ENCODE results near the gene PARD3B.

The PARD3B gene

GRCh38 chr2:204909791-204910190 is 364.5 kb downstream of the PARD3B start:
- DNase-seq = no peak

- DNase-seq = no peak
Observed at GRCh38 chr2:204913312-204913711, 368.0 kb downstream of the PARD3B start.

DNA sequence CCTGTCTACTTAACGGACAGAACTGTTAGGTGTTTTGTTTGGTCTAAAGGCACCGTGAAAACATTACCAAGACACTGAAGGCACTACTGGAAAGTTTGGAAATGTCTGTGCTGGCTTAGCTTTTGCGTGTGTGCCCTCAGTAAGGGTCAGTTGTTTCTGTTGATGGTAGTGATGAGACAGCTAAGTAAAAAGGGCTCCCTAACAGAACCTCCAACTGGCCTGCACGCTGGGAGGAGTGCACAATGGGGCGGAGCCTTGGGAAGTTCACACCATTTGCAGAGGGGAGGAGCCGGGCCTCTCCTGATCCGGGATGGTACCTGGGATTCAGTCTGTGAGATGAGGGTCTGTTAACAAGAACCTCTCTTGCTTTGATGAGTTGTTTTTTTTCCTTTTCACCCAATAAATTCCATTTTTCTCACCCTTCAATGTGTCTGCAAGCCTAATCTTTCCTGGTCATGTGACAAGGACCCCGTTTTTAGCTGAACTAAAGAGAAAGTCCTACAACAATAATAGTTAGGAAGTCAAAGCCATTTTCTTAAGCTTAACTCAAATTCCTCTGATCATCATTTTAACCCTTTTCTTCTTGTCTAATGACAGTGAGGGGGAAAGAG is 368.7 kb downstream of the PARD3B start:
- DNase-seq = no peak

DNA sequence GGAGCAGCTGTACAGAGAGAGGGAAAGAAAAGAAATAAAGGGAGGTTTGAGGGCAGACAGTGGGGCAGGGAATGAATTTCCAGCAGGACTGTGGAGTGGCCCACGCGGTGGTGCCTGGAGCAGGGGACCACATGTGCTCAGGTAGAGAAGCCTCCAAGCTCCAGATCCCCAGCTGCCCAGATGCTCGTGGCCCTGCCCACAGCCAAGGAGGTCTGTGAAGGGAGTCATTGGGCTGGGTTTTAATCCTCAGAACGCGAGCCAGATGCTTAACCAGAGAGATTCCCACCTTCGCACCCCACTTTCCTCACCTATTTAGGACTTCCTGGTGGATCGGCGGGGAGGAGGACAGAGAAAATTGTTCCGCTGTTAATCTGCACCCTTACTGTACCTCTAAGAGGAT is 369.4 kb downstream of the PARD3B start:
- DNase-seq = no peak

DNA sequence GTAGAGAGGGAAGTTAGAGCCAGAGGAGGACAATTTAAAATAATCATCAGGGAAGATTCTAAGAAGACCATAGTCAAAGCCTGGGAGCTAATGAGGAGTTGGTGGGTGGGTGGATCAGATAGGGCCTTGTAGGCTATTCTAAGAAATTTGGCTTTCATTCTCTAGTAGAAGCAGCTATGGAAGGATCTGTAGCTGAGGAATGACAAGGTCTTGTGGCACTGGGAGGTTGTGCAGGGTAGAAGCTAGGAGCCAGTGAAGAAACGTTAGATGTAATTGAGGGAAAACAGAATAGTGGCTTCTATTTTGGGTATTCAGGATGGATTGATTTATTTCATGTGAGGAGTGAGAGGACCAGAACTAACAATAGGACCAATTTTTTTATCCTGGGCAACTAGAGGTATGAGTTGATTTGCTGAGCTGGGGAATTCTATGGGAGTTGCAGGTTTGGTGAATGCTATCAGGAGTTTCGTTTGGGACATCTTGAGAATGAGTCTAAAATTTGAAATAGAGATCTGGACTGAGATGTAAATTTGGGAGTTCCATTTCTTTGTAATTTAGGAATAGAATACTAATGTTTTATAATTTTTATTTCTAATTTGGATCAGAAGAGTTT is 371.9 kb downstream of the PARD3B start:
- no peak for DNase-seq

GRCh38 chr2:204920776-204921175 is 375.5 kb downstream of the PARD3B start:
- no peak for DNase-seq

DNA sequence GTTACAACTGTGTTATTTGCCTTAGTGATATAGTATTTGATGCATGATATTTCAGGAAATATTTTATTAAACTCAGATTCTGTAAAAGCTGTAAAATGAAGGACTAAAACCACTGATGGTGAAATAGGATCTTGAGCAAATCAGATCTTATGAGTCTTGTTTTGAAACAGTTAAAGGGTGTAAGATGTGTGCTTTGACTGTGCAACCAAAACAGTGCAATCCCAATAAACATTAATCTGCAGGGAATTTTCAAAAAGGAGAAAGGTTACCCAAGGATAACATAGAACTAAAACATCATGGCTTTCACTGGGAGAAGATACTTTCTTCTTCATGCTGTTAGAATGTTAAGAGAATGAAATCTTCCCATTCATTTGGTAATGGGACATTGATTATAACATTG is 378.7 kb downstream of the PARD3B start:
- no peak for DNase-seq

DNA sequence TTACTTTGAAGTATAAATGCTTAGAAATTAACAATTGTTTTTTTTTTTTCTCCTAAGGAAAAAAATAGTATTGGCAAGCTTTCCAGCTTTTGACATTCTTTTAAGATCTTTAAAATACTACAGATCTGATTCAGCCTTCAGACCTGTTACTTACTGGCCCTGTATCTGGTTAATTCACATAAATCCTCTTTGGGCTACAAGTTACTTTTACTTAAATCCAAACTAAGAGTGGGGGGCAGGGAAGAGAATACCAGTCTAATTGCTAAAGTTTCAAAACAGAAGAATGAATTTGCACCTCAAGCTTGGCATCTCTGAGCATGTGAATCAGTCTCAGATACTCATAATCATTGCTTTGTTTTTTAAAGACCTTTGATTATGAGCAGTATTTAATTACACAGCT is 386.3 kb downstream of the PARD3B start:
- no peak for DNase-seq

GRCh38 chr2:204933735-204934374 is 388.6 kb downstream of the PARD3B start:
- DNase-seq = no peak

- DNase-seq = no peak
Observed at GRCh38 chr2:204944927-204945326, 399.7 kb downstream of the PARD3B start.

DNA sequence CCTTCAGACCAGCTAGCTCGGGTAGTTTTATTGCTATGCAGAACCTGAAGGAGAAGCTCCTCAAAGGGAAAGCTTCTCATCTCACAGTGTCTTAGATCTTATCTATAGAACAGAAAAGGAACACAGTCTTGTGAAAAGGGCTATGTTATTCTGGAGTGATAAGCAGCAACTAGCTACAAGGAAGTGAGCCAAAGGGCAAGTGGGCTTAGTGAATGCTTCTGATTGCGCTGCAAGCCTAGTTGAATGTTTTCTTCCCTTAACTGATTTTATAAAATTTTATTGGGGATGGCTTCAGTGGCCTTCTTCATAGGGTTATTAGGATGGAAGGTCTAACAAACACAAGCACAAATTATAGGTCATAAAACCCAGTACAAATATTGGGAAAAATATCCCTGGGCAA is 400.1 kb downstream of the PARD3B start:
- DNase-seq = no peak

- no peak for DNase-seq
Observed at GRCh38 chr2:204946892-204947291, 401.6 kb downstream of the PARD3B start.

DNA sequence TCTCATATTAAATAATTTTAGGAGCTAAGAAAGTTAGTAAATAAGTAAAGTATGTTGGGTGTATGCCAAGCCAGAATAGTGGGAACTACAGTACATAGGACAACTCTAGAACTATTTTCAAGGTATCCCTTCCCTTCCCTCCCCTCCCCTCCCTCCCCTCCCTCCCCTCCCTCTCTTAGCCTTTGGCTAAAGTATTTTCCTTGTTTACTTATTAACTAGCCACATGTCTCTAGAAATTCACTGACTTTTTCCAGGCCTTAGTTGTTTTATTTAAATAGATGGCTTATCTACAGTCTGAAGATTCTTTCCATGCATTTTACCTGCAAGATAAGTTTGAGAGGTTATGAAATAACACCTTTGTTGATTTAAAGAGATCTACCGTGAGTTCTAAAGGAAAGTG is 402.1 kb downstream of the PARD3B start:
- no peak for DNase-seq

GRCh38 chr2:204948024-204948763 is 402.9 kb downstream of the PARD3B start:
- DNase-seq = no peak

- no peak for DNase-seq
Observed at GRCh38 chr2:204948822-204949221, 403.5 kb downstream of the PARD3B start.

DNA sequence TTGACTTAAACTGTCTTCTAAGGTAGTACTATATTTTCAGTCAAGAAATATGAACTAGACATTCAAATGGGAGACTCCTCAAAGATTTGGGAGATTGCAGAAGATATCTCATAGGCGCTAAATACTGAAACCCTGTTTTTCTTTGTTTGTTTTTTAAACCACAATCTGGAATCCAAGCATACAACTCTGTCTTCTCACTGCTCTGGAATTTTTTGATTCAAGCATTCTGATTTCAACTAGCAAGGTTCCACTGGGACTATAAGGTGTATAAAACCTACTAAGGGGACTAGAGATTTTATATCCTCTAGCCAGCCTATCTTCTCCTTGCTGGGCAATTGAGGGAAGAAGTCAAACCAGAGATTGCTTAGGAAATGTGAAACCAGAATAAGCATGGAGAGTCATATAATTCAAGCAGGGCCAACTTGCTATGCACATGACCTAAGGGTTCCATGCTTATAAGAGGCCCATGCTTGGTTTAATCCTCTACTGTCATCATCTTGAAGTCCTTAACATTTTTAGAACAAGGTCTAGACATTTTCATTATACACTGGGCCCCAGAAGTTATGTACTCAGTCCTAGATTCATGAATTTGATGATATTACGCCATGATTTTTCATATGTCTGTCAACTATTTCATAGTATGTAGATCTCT is 405.5 kb downstream of the PARD3B start:
- no peak for DNase-seq

DNA sequence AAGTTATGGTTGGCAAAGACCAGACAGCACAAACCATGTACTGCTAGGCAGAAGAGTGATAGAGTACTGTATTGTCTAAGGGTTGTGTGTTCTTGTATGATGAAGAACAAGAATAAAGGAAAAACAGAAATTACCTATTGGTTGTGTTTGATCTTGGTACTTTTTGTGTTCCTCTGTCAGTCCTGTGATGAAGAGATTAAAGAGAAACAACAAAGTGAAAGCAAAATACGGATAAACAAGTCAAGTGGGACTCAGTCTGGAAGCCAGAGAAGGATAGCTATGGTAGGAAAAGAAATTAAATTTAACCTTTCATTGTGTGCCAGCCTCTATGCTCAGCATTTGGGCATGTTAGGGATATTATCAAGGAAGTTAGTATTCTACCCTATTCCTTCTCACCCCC is 413.1 kb downstream of the PARD3B start:
- DNase-seq = no peak

- no peak for DNase-seq
Observed at GRCh38 chr2:204964414-204964813, 419.1 kb downstream of the PARD3B start.

DNA sequence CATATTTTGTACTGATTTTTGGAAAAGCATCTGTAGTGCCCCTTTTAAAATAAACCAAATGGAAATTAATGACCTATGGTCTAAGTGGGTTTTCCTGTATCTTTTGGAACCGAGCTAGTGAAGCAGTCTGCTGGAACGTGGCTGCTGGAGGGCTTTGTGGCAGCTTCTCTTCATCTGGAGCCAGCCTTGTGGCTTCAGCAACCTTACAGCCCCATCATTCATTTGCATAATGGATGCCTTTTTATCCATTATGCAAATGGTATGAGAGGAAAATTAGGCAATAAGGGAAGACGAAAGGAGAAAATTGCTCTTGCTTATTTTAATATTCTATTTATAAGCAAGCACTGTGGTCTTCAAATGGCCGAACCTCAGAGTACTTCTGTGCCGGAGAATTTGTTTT is 421.0 kb downstream of the PARD3B start:
- DNase-seq = no peak

DNA sequence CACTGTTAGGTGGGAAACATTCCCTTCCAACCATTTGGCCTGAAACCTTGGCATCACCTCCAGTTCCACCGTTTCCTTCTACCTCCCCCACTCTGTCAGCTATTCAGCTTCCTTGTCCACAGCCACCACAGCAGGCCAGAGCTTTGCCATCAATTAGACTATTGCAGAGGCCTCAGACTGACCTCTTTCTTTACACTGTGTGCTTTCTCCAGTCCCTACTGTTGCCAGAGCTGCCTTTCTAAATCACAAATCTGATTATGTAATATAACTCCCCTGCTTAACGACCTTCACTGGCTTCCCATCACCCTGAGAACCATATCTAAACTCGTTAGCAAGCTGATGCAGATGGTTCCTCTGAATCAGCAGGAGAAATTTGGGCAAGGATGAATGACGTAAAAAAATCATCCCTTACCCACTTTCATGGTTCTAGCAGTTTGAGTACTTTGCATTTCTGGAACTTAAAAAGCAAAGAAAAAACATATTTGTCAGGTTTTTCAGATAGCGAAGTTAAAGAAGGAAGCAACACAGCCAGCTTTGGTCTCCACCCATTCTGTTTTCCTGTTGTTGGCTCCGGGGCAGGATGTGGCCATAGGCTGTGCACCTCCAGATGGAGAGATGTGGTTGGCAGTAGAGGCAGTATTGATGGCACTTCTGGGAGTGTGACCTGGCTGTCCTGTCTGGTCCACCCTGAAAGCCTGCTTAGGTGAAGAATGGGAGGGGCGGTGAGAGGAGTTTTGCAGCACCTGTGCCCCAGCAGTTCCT is 422.1 kb downstream of the PARD3B start:
- DNase-seq = no peak

DNA sequence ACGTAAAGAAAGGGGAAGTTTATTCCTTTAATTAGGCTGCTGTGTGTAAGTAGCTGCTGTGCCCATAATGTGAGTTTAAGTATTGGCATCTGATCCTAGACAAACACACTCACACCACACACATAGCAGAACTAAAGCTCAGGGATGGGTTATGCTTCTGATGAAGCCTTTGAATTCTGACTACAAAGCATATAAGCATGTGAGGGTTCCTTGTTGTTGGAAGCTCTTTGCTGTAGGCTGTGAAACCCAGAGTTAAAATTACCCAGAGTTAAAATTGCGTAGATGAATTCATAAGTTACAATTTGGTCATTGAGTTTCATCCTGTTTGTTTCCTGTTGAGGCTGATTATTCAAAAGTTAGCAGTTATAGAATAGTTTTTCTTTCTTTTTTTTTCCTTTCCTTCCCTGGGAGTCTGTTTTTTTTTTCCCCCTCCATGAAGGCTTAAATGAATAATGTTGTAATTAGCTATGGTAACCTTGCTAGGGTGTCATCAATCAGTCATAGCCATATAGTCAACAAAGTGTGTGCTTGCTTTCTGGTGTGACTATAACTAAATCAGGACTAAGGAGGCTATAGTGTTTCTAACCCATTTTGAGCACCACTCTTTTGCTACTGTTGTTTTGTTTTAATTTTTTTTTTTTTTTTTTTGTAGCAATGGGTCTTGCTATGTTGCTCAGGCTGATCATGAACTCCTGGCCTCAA is 426.1 kb downstream of the PARD3B start:
- no peak for DNase-seq

DNA sequence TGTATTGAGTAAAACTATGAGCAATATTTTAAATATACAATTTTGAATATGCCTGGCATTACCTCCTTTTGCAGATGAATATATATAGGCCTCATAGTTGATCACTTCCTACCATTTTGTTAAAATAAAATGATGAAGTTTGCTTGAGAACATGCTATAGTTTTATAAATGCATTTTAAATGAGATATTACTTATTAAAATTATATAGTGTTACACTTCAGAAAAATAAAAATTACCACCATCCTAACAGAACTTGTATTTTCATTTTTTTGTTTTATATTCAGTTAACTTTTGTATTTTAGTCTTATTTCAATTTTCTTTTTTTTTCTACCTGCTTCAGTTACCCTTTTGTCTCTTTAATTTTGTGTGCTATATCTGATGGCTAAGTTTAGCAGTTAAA is 426.9 kb downstream of the PARD3B start:
- no peak for DNase-seq
